Cardiac septum (tissue), 1 donor: ENCODE measurements around the gene GGTA1. TPM values are rescaled to one million over a fixed set of nuclear protein-coding genes. Genes with fewer than 3 reads are reported as not detected.
"Not testable (repeated sequence)": the region's sequence is repeated elsewhere in the genome, so short reads cannot be mapped to it uniquely, and the experiment has no call there.

Source experiments
- DNase-seq: peaks from one replicate; pipeline ENCODE4 v3.0.0-alpha.2; 2020; ENCODE audit warnings: low spot score
- intact Hi-C: fragments of 100-400 bp; cut with DNase I; formaldehyde crosslinking; loops from one replicate; pipeline ENCODE4 v1.14.0; 2022
- total RNA-seq: library from RNA; stranded (reverse); fragmentation: NEBNext Ultra II Directional; extraction: Animal tissue kit (Norgen Biotek cat#: 25700); gene quantifications from one replicate; pipeline ENCODE4 v1.2.1, GENCODE V29; 2021
- donor health status: DM: no; HTN: no; CAD: no.

Gene GGTA1
- total RNA-seq, 1 donor from 2014 or later = 8.8 TPM

DNA sequence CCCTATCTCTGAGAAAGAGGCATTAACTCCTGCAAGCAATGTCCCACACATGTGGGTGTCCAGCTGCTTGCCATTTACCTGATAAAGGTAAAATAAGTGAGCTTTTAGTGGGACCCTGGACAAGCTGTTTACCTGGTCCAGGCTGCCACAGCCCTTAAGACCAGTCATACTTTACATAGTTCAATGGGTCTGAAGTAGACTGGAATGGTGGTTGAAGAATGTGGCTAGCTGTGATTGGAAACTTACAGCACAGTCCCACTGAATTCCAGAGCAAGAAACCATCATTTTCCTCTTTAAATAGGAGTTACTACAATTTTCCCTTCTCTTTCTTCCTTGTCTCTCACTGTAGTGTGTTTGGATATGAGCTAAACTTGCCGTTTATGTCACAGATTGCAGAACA is 60.6 kb downstream of the GGTA1 start:
- intact Hi-C loops = no loop called here
- no peak for DNase-seq

DNA sequence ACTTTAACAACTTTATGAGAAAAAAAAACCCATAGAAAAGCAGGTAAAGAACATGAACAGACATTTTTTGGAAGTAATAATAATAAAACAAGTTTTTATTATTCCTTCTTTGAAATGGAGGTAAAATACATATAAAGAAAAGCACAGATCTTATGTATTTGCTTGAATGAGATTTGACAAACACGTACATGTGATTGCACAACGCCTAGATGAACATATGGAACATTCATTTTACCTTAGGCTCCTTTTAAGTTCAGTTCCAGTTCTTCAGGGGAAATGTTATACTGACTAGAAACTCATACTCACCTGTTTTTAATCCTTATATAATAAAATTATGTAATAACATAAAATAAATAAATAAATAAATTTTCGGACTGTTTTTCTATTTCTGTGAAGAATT is 61.8 kb downstream of the GGTA1 start:
- intact Hi-C loops = no loop called here
- no peak for DNase-seq

DNA sequence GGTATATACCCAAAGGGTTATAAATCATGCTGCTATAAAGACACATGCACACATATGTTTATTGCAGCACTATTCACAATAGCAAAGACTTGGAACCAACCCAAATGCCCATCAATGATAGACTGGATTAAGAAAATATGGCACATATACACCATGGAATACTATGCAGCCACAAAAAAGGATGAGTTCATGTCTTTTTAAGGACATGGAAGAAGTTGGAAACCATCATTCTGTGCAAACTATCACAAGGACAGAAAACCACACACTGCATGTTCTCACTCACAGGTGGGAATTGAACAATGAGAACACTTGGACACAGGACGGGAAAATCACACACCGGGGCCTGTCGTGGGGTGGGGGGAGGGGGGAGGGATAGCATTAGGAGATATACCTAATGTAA is 62.6 kb downstream of the GGTA1 start:
- DNase-seq, intact Hi-C loops: not testable (repeated sequence)

DNA sequence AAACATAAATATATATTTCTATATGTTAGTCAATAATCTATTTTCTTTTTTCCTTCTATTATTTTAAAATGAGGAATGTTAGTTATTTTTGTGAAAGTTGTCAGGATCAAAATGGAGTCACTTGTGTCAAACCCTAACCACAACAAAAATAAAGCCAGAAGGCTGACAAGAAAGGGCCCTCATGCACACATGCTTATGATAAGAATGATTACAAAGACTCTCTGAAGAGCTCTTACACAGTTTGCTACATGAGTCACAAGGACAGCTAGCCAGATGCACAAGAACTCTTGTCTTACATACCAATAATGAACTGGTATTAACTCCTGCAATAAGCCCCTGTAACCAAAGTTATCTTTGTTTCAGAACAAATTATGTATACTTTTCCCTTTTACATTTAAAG is 64.7 kb downstream of the GGTA1 start:
- intact Hi-C loops = no loop called here
- no peak for DNase-seq

DNA sequence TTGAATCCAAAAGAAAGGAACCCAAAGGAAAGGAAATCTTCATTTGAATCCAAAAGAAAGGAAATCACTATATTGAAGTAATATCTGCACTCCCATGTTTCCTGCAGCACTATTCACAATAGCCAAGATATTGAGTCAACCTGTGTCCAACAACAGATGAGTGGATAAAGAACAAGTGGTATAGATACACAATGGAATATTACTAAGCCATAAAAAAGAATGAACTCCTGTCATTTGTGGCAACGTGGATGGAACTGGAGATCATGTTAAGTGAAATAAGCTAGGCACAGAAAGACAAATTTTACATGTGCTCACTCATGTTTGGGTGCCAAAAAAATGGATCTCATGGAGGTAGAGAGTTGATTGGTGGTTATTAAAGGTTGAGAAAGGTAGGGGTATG is 71.7 kb downstream of the GGTA1 start:
- intact Hi-C loops = no loop called here

DNA sequence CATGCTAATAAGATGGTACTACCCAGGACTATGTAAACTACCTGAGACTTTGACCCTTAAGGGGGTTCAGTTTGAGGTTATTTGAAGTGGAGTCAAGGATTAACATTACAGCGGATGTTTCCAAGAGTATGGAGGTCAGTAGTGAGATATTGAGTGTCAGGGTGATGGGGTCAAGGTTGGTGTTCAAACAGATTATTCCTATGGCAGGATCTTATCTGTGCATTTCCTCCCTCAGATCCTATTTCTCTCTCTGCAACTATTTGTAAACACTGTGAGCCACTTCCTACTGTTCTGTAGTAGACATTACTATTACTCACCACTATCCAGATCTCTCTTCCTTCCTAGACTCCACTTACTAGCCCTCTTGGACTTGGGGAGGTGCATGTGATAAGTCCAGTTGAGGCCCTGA is 75.6 kb downstream of the GGTA1 start:
- intact Hi-C loops = no loop called here
- no peak for DNase-seq

More for the DNA sequence above, 71.7 kb downstream of the GGTA1 start:
- no peak for DNase-seq

DNA sequence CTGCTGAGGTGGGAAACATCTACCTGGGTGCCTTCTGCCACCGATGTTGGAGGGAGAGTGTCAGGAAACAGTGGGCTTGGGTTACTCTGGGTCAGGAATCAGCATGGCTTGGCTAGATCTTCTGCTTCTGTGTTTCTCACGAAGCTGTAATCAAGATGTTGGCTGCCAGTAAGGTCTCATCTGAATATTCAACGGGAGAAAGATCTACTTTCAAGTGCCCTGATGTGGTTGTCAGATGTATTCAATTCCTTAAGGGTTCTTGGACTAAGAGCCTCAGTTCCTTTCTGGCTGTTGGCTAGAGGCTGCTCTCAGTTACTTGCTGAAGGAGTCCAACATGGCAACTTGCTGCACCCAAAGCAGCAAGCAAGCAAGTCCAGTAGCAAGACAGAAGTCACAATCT is 87.7 kb downstream of the GGTA1 start:
- intact Hi-C loops = no loop called here
- no peak for DNase-seq

DNA sequence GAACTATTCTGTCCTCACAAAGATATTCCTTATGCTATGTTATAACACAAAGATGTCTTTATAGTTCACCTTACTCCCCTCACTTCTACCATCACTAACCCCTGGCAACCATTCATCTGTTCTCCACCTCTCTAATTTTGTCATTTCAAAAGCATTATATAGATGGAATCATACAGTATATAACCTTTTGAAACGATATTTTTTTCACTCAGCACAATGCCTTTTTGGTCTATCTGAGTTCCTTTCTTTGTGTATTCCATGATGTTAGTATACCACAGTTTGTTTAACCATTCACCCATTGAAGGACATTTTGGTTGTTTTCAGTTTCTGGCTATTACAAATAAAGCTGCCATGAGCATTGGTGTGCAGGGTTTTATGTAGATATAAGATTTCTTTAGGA is 93.7 kb downstream of the GGTA1 start:
- DNase-seq = no peak
- intact Hi-C loops = no loop called here

Other genes with a start within 250 kb of the GGTA1 start
- 855 TPM for gene GSN, start 231.7 kb downstream of the GGTA1 start, total RNA-seq
- 191 TPM for gene STOM, start 129.6 kb downstream of the GGTA1 start, total RNA-seq
- gene DAB2IP, start 151.8 kb upstream of the GGTA1 start, total RNA-seq = 60.3 TPM